H1 (cell line): ENCODE data around the gene ZNF471. TPM values are rescaled to one million over a fixed set of nuclear protein-coding genes. Genes with fewer than 3 reads are reported as not detected.
A peak's percentile ranks its signal among the peaks of the same experiment; 100 is the strongest.

ENCODE experiments used
- CTCF ChIA-PET: fragments of 300-600 bp; sonication (Branson Sonifier 250); formaldehyde crosslinking; loops from one replicate; lab custom pipeline; 2021; ENCODE audit not compliant: partially characterized antibody; lab: Charles Lee
- POLR2A ChIA-PET: fragments of 300-600 bp; sonication (Branson Sonifier 250); formaldehyde crosslinking; loops from one replicate; lab custom pipeline; 2021; ENCODE audit warnings: inconsistent platforms; ENCODE audit not compliant: partially characterized antibody; lab: Charles Lee
- DNase-seq, 2 experiments: peaks; one replicate each; pipeline versions ENCODE4 v3.0.0 to v3.0.0-alpha.2; 2010 to 2022; ENCODE audit warnings: low spot score in 2 of 2, low read depth in 1 of 2, mixed read lengths in 1 of 2
- FAIRE-seq: peaks from 2 replicates; lab custom pipeline; 2011; peaks lifted over from hg19 to GRCh38; lab: Jason Lieb, UNC
- H2AFZ ChIP-seq: 2 replicates; pipeline ENCODE4 v1.8.1; 2012; ENCODE audit warnings: low read length, inconsistent platforms
- H2AK5ac ChIP-seq: 2 replicates; pipeline ENCODE4 v1.6.1; 2013; ENCODE audit warnings: low read depth, low read length
- H2BK120ac ChIP-seq: replicated peaks from 2 replicates; pipeline ENCODE3; 2013; ENCODE audit warnings: low read depth, low read length, inconsistent platforms
- H2BK12ac ChIP-seq: 2 replicates; pipeline ENCODE4 v1.6.1; 2013; ENCODE audit warnings: low read depth, low read length
- H2BK15ac ChIP-seq: 2 replicates; pipeline ENCODE4 v1.6.1; 2013; ENCODE audit warnings: low read length
- H2BK20ac ChIP-seq: 2 replicates; pipeline ENCODE4 v1.6.1; 2013; ENCODE audit warnings: low read length
- H2BK5ac ChIP-seq: 2 replicates; pipeline ENCODE4 v1.6.1; 2013; ENCODE audit warnings: low read depth, low read length
- H3K14ac ChIP-seq: 2 replicates; pipeline ENCODE4 v1.6.1; 2013; ENCODE audit warnings: inconsistent platforms; ENCODE audit not compliant: insufficient read length
- H3K18ac ChIP-seq: 2 replicates; pipeline ENCODE4 v1.6.1; 2013; ENCODE audit warnings: low read length; ENCODE audit errors: extremely low read depth
- H3K23ac ChIP-seq: 2 replicates; pipeline ENCODE4 v1.6.1; 2013; ENCODE audit warnings: inconsistent platforms; ENCODE audit not compliant: insufficient read length
- H3K23me2 ChIP-seq: 2 replicates; pipeline ENCODE4 v1.6.1; 2013; ENCODE audit warnings: low read depth, low read length
- H3K27ac ChIP-seq: 2 replicates; pipeline ENCODE4 v1.6.1; 2011; ENCODE audit warnings: low read depth, low read length, inconsistent platforms
- H3K27me3 ChIP-seq, 4 experiments: replicated peaks in 1 of 4; 1 replicate in 1 of 4; 2 replicates in 3 of 4; pipeline versions ENCODE4 v1.6.1 to v1.8.1; 2011 to 2013; ENCODE audit warnings: low read length in 3 of 4, mild to moderate bottlenecking in 3 of 4, inconsistent platforms in 2 of 4, mixed read lengths in 2 of 4, moderate library complexity in 1 of 4; ENCODE audit not compliant: control insufficient read depth in 3 of 4, insufficient read depth in 3 of 4; ENCODE audit errors: extremely low read depth in 1 of 4
- H3K36me3 ChIP-seq, 4 experiments: 2 replicates each; pipeline versions ENCODE4 v1.6.1 to v1.8.1; 2011 to 2013; ENCODE audit warnings: mild to moderate bottlenecking in 4 of 4, low read length in 3 of 4, moderate library complexity in 2 of 4, control low read depth in 1 of 4, inconsistent platforms in 1 of 4; ENCODE audit not compliant: insufficient read depth in 4 of 4, control insufficient read depth in 2 of 4
- H3K4ac ChIP-seq: replicated peaks from 2 replicates; pipeline ENCODE3; 2013; ENCODE audit warnings: low read length, low read depth, mixed read lengths, inconsistent platforms; ENCODE audit not compliant: insufficient read length
- H3K4me1 ChIP-seq, 4 experiments: replicated peaks in 1 of 4; 1 replicate in 1 of 4; 2 replicates in 3 of 4; pipeline versions ENCODE4 v1.6.1 to v1.8.1; 2011 to 2013; ENCODE audit warnings: low read length in 3 of 4, inconsistent platforms in 2 of 4, mixed read lengths in 1 of 4; ENCODE audit not compliant: insufficient read depth in 4 of 4, control insufficient read depth in 3 of 4
- H3K4me2 ChIP-seq, 2 experiments: 2 replicates each; pipeline versions ENCODE4 v1.6.1 to v1.8.1; 2011 to 2013; ENCODE audit warnings: low read depth in 2 of 2, low read length in 2 of 2, control low read depth in 1 of 2, inconsistent platforms in 1 of 2, mild to moderate bottlenecking in 1 of 2; ENCODE audit not compliant: insufficient read depth in 1 of 2
- H3K4me3 ChIP-seq, 4 experiments: fragments of 200-600, 300-600 bp in 1 of 4; sonication (generic), shearing (Covaris generic), sonication (Bioruptor Twin) in 1 of 4; 2 replicates each; pipeline versions ENCODE4 v1.5.1 to v1.8.1; 2011 to 2016; ENCODE audit warnings: low read length in 4 of 4, low read depth in 3 of 4, control low read depth in 2 of 4, inconsistent platforms in 2 of 4, mild to moderate bottlenecking in 2 of 4, mixed read lengths in 1 of 4, moderate library complexity in 1 of 4; ENCODE audit not compliant: insufficient read depth in 2 of 4; ENCODE audit errors: extremely low read depth in 1 of 4
- H3K56ac ChIP-seq: replicated peaks from 2 replicates; pipeline ENCODE3; 2013; ENCODE audit warnings: low read depth, mild to moderate bottlenecking, mixed read lengths, low read length, inconsistent platforms; ENCODE audit not compliant: insufficient read length
- H3K79me1 ChIP-seq: 2 replicates; pipeline ENCODE4 v1.6.1; 2013; ENCODE audit warnings: low read depth, low read length, control low read depth
- H3K79me2 ChIP-seq, 2 experiments: 2 replicates each; pipeline versions ENCODE4 v1.6.1 to v1.8.1; 2012 to 2013; ENCODE audit warnings: low read length in 2 of 2, mild to moderate bottlenecking in 2 of 2, inconsistent platforms in 1 of 2; ENCODE audit not compliant: insufficient read depth in 2 of 2, control insufficient read depth in 1 of 2
- H3K9ac ChIP-seq, 4 experiments: replicated peaks in 1 of 4; 1 replicate in 1 of 4; 2 replicates in 3 of 4; pipeline versions ENCODE4 v1.6.1 to v1.8.1; 2011 to 2013; ENCODE audit warnings: low read depth in 3 of 4, low read length in 3 of 4, control low read depth in 2 of 4, mild to moderate bottlenecking in 2 of 4, moderate library complexity in 2 of 4, inconsistent platforms in 1 of 4; ENCODE audit errors: extremely low read depth in 1 of 4
- H3K9me3 ChIP-seq, 2 experiments: 2 replicates each; pipeline versions ENCODE4 v1.6.1 to v1.8.1; 2012 to 2013; ENCODE audit warnings: mild to moderate bottlenecking in 2 of 2, moderate library complexity in 2 of 2, control low read depth in 1 of 2, inconsistent platforms in 1 of 2, low read depth in 1 of 2, low read length in 1 of 2, mixed read lengths in 1 of 2; ENCODE audit not compliant: insufficient read depth in 2 of 2
- H4K20me1 ChIP-seq, 2 experiments: replicated peaks in 1 of 2; 2 replicates each; pipeline versions ENCODE3 to v1.8.1; 2011 to 2013; ENCODE audit warnings: inconsistent platforms in 2 of 2, low read length in 2 of 2, mild to moderate bottlenecking in 1 of 2; ENCODE audit not compliant: insufficient read depth in 2 of 2, control insufficient read depth in 1 of 2
- H4K5ac ChIP-seq: 2 replicates; pipeline ENCODE4 v1.6.1; 2013; ENCODE audit warnings: low read length, low read depth, mixed read lengths, inconsistent platforms; ENCODE audit not compliant: insufficient read length
- H4K8ac ChIP-seq: 2 replicates; pipeline ENCODE4 v1.8.0; 2013; ENCODE audit warnings: mild to moderate bottlenecking, moderate library complexity, low read length, inconsistent platforms; ENCODE audit not compliant: insufficient read depth; ENCODE audit errors: extremely low read depth
- H4K91ac ChIP-seq: replicated peaks from 2 replicates; pipeline ENCODE3; 2013; ENCODE audit warnings: low read length, mixed read lengths, inconsistent platforms; ENCODE audit not compliant: insufficient read length
- CBX5 ChIP-seq: fragments of 300-800, 300-1000 bp; sonication (generic); IDR thresholded peaks from 2 replicates; pipeline ENCODE4 v1.7.1; 2016; ENCODE audit warnings: antibody characterized with exemption, low read length, low read depth
- CTBP2 ChIP-seq: IDR thresholded peaks from 2 replicates; pipeline ENCODE4 v1.7.0; 2011; ENCODE audit warnings: borderline replicate concordance, mild to moderate bottlenecking, moderate library complexity, mixed read lengths, low read length; ENCODE audit not compliant: insufficient read depth, insufficient read length
- HDAC6 ChIP-seq: IDR thresholded peaks from one replicate; pipeline ENCODE4 v1.7.1; 2012; ENCODE audit warnings: low read depth, mild to moderate bottlenecking, inconsistent platforms, low read length, moderate library complexity
- KDM5A ChIP-seq: fragments of 200-600 bp; IDR thresholded peaks from 2 replicates; pipeline ENCODE4 v1.7.1; 2012; ENCODE audit warnings: mild to moderate bottlenecking, low read length, inconsistent platforms, mixed read lengths
- NRF1 ChIP-seq: IDR thresholded peaks from 2 replicates; pipeline ENCODE4 v1.6.1; 2011; ENCODE audit warnings: mild to moderate bottlenecking, low read depth, low read length, improper control_type of control experiment
- SAP30 ChIP-seq: fragments of 300-600 bp; sonication (generic); IDR thresholded peaks from 2 replicates; pipeline ENCODE4 v1.7.1; 2012; ENCODE audit warnings: low read length, moderate library complexity, mild to moderate bottlenecking, inconsistent platforms; ENCODE audit not compliant: insufficient read depth, insufficient replicate concordance
- SIX5 ChIP-seq: IDR thresholded peaks from 2 replicates; pipeline ENCODE4 v1.6.1; 2011; ENCODE audit warnings: mild to moderate bottlenecking, low read depth, low read length
- SP2 ChIP-seq: IDR thresholded peaks from 2 replicates; pipeline ENCODE4 v1.6.1; 2012; ENCODE audit warnings: mild to moderate bottlenecking, low read length, inconsistent platforms
- TCF12 ChIP-seq: IDR thresholded peaks from 2 replicates; pipeline ENCODE4 v1.6.1; 2011; ENCODE audit warnings: low read depth, mild to moderate bottlenecking, low read length
- WGBS, 2 experiments: shearing (Covaris generic) in 1 of 2; methylation state at CpG; one replicate each; pipeline versions ENCODE4 v1.1.6 to v1.1.7; 2013 to 2015; ENCODE audit warnings: low lambda C conversion rate in 2 of 2, mixed read lengths in 2 of 2, inconsistent platforms in 1 of 2, low coverage in 1 of 2, missing lambda C conversion rate in 1 of 2; ENCODE audit not compliant: insufficient replicate concordance in 2 of 2, insufficient coverage in 1 of 2, insufficient read length in 1 of 2; ENCODE audit errors: extremely low coverage in 1 of 2, missing lambda C conversion rate in 1 of 2; 5-methylcytosine and 5-hydroxymethylcytosine counted together
- polyA plus RNA-seq, 7 experiments: library from polyadenylated mRNA; depleted of rRNA in 3 of 7; stranded (reverse) in 5 of 7; unstranded in 2 of 7; fragments of >200 nt in 5 of 7; fragments of 200-250 nt in 2 of 7; gene quantifications; 1 replicate in 5 of 7; 2 replicates in 1 of 7; 4 replicates in 1 of 7; pipeline versions ENCODE4 v1.2.1 to v1.2.3, GENCODE V29; 2011 to 2013; ENCODE audit warnings: missing spikeins in 2 of 7, mixed read lengths in 2 of 7
- total RNA-seq: library from RNA; stranded (reverse); fragmentation: NEBNext Ultra II Directional; extraction: Animal tissue kit (Norgen Biotek cat#: 25700); gene quantifications from 2 replicates; pipeline ENCODE4 v1.2.1, GENCODE V29; 2021

Gene ZNF471
- total and polyA plus RNA-seq, 2 of the 8 experiments (the other 6 are each of a cell fraction or from before 2014, with no cell fraction given), result 0.73 to 0.74 TPM

DNA sequence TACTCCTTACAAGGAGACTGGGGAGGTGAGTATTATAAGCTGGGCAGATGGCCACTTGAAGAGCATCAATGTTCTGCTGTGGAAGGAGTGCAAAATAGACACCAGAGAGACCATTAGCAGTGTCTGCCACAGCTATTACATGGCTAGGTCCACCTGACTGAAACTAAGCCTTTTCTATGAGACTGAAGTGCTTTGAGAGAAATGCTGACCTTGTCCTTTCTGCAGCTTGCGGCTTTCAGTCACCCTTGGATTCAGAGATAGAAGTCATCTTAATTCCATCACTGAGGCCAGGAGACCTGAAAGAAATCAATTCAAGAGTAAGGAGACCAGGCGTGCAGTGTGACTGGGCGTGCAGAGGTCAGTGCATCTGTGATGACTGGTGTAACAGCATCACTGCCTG is 29.8 kb downstream of the ZNF471 start:
- H4K20me1 ChIP-seq, result no peaks in the 10 kb centered on the region
- H2AK5ac ChIP-seq, result no peak overlapping the region
- no peak overlapping the region for H2BK20ac ChIP-seq
- peaks cover 0 to 2% (median 0%) of the 10 kb centered on the region in 4 experiments; a peak in 2 of 7 replicates for H3K4me1 ChIP-seq
- H4K8ac ChIP-seq, result peak overlapping the region; percentile 58; the same call in 1 of the 2 replicates
- CTCF ChIA-PET, result interaction anchor here (0.6 to 1.2 kb wide), 4 partner anchors 11 to 142 kb away, joined by 3 to 5 read pairs (median 4); no protein-coding TSS in a partner anchor
- no peak overlapping the region for H3K56ac ChIP-seq
- H3K4me2 ChIP-seq, result peak overlapping the region; percentile 73 to 85; a peak in 2 of 4 replicates
- no peak overlapping the region for H2BK120ac ChIP-seq
- H3K36me3 ChIP-seq, result no peaks in the 10 kb centered on the region; a peak in 1 of 8 replicates
- no peaks in the 10 kb centered on the region for H3K79me1 ChIP-seq
- no peak overlapping the region for H2BK5ac ChIP-seq
- TF ChIP-seq CTBP2, result no peak
- TF ChIP-seq TCF12, result no peak
- TF ChIP-seq NRF1, result no peak
- TF ChIP-seq CBX5, result no peak
- TF ChIP-seq SP2, result no peak
- no peak for TF ChIP-seq SAP30
- TF ChIP-seq HDAC6, result no peak
- no peak for TF ChIP-seq KDM5A
- no peak for TF ChIP-seq SIX5
- TF ChIP-seq, all 59 proteins: peak for 0
- FAIRE-seq, result no peak
- Histone ChIP-seq H3K23ac (no peak overlapping the region), H3K27ac (no peak overlapping the region), H3K79me2 (no peaks in the 10 kb centered on the region), H4K5ac (no peak overlapping the region), H3K4ac (no peak overlapping the region), H3K18ac (no peak overlapping the region), H3K9me3 (peaks cover 21 to 30% of the 10 kb centered on the region in 2 experiments), H3K14ac (no peak overlapping the region), H3K23me2 (peaks cover 7% of the 10 kb centered on the region; the same call in 1 of the 2 replicates), H2BK15ac (no peak overlapping the region), H3K9ac (no peak overlapping the region), H2BK12ac (no peak overlapping the region), H3K27me3 (no peaks in the 10 kb centered on the region), H4K91ac (no peak overlapping the region), H3K4me3 (peak overlapping the region; percentile 72 to 94 (median 84); a peak in 6 of 8 replicates), H2AFZ (no peak overlapping the region)
- POLR2A ChIA-PET, result interaction anchor here (1.4 to 2.0 kb wide), 3 partner anchors 28 to 61 kb away, joined by 3 to 8 read pairs (median 8); partner anchors contain the start of gene ZNF667
- WGBS, 2 experiments, result 100% methylated on average over 3 of the region's 3 CpGs; no CpG with 5 or more reads in 1 of the 2 experiments
- no peak for DNase-seq
